HEK293 (cell line): Measurements from ENCODE around the gene B4GALNT4.

ENCODE experiments used
- CTCF ChIA-PET: fragments of 350-600 bp; formaldehyde crosslinking; extraction: SDS; loops from one replicate; lab custom pipeline; 2021; ENCODE audit warnings: antibody characterized with exemption; lab: Yijun Ruan, JAX
- POLR2A ChIA-PET: fragments of 300-600 bp; formaldehyde crosslinking; extraction: SDS; loops from one replicate; lab custom pipeline; 2020; ENCODE audit warnings: antibody characterized with exemption, inconsistent platforms; lab: Yijun Ruan, JAX
- H3K27ac ChIP-seq: fragments of 200-500 bp; sonication (Bioruptor generic); 2 replicates; pipeline ENCODE4 v1.5.1; 2014; ENCODE audit warnings: low read depth, low read length, control low read depth, inconsistent platforms; ENCODE audit errors: extremely low read depth
- H3K36me3 ChIP-seq, 2 experiments: fragments of 200-500 bp in 1 of 2; sonication (Bioruptor generic) in 1 of 2; 1 replicate in 1 of 2; 2 replicates in 1 of 2; pipeline ENCODE4 v1.5.1; 2014 to 2017; ENCODE audit warnings: inconsistent platforms in 2 of 2, low read length in 2 of 2; ENCODE audit not compliant: control insufficient read depth in 2 of 2, insufficient read depth in 1 of 2
- H3K4me1 ChIP-seq: fragments of 200-500 bp; sonication (Bioruptor generic); 2 replicates; pipeline ENCODE4 v1.5.1; 2014; ENCODE audit warnings: mild to moderate bottlenecking, low read length, inconsistent platforms; ENCODE audit not compliant: control insufficient read depth, insufficient read depth
- H3K4me3 ChIP-seq: 2 replicates; pipeline ENCODE4 v1.5.1; 2011; ENCODE audit warnings: low read depth, mild to moderate bottlenecking, control low read depth, low read length, moderate library complexity
- H3K9me3 ChIP-seq: fragments of 200-500 bp; sonication (Bioruptor generic); 2 replicates; pipeline ENCODE4 v1.5.1; 2014; ENCODE audit warnings: low read depth, low read length, inconsistent platforms; ENCODE audit not compliant: control insufficient read depth, insufficient read depth
- BCL11A ChIP-seq: fragments of 450-650 bp; formaldehyde crosslinking; IDR thresholded peaks from 2 replicates; pipeline ENCODE4 v1.5.1; 2016; ENCODE audit warnings: low read depth, missing biosample characterization, missing genetic modification characterization
- GLIS2 ChIP-seq: fragments of 450-650 bp; formaldehyde crosslinking; IDR thresholded peaks from 2 replicates; pipeline ENCODE4 v1.5.1; 2016; ENCODE audit warnings: missing biosample characterization, missing genetic modification characterization
- KLF9 ChIP-seq: fragments of 450-650 bp; formaldehyde crosslinking; IDR thresholded peaks from 2 replicates; pipeline ENCODE4 v1.5.1; 2016; ENCODE audit warnings: missing biosample characterization, missing genetic modification characterization, low read depth
- OVOL3 ChIP-seq: fragments of 450-650 bp; formaldehyde crosslinking; IDR thresholded peaks from 2 replicates; pipeline ENCODE4 v1.5.1; 2016; ENCODE audit warnings: missing biosample characterization, missing genetic modification characterization
- SETDB1 ChIP-seq: IDR thresholded peaks from one replicate; pipeline ENCODE4 v1.6.1; 2017; ENCODE audit warnings: mild to moderate bottlenecking, low read length, moderate library complexity, mixed read lengths; ENCODE audit not compliant: insufficient read length
- TRIM28 ChIP-seq: IDR thresholded peaks from 2 replicates; pipeline ENCODE4 v1.6.1; 2011; ENCODE audit warnings: low read length, control low read depth, borderline replicate concordance
- ZFP3 ChIP-seq: fragments of 450-650 bp; formaldehyde crosslinking; IDR thresholded peaks from 2 replicates; pipeline ENCODE4 v1.5.1; 2016; ENCODE audit warnings: low read depth, missing biosample characterization, missing genetic modification characterization
- ZIC2 ChIP-seq: fragments of 450-650 bp; formaldehyde crosslinking; IDR thresholded peaks from 2 replicates; pipeline ENCODE4 v1.5.1; 2016; ENCODE audit warnings: missing biosample characterization, missing genetic modification characterization
- ZNF211 ChIP-seq: fragments of 450-650 bp; formaldehyde crosslinking; IDR thresholded peaks from 2 replicates; pipeline ENCODE4 v1.5.1; 2016; ENCODE audit warnings: low read depth, missing biosample characterization, missing genetic modification characterization
- ZNF266 ChIP-seq: fragments of 450-650 bp; formaldehyde crosslinking; IDR thresholded peaks from 2 replicates; pipeline ENCODE4 v1.5.1; 2016; ENCODE audit warnings: missing biosample characterization, missing genetic modification characterization, low read depth
- ZNF302 ChIP-seq: fragments of 450-650 bp; formaldehyde crosslinking; IDR thresholded peaks from 2 replicates; pipeline ENCODE4 v1.5.1; 2016; ENCODE audit warnings: missing biosample characterization, missing genetic modification characterization, low read depth
- ZNF423 ChIP-seq: fragments of 450-650 bp; formaldehyde crosslinking; IDR thresholded peaks from 2 replicates; pipeline ENCODE4 v1.5.1; 2016; ENCODE audit warnings: missing biosample characterization, missing genetic modification characterization
- ZNF529 ChIP-seq: fragments of 450-650 bp; formaldehyde crosslinking; IDR thresholded peaks from 2 replicates; pipeline ENCODE4 v1.5.1; 2017; ENCODE audit warnings: missing genetic modification characterization, missing biosample characterization; ENCODE audit not compliant: insufficient replicate concordance
- ZNF544 ChIP-seq: fragments of 450-650 bp; formaldehyde crosslinking; IDR thresholded peaks from 2 replicates; pipeline ENCODE4 v1.5.0; 2017; ENCODE audit warnings: missing biosample characterization, missing genetic modification characterization
- ZNF585B ChIP-seq: fragments of 450-650 bp; formaldehyde crosslinking; IDR thresholded peaks from 2 replicates; pipeline ENCODE4 v1.5.1; 2016; ENCODE audit warnings: missing biosample characterization, missing genetic modification characterization
- ZNF621 ChIP-seq: fragments of 450-650 bp; formaldehyde crosslinking; IDR thresholded peaks from 2 replicates; pipeline ENCODE4 v1.5.1; 2017; ENCODE audit warnings: missing biosample characterization, missing genetic modification characterization
- ZNF629 ChIP-seq: fragments of 450-650 bp; formaldehyde crosslinking; IDR thresholded peaks from 2 replicates; pipeline ENCODE4 v1.5.1; 2017; ENCODE audit warnings: missing biosample characterization, missing genetic modification characterization
- ZNF76 ChIP-seq: fragments of 450-650 bp; formaldehyde crosslinking; IDR thresholded peaks from 2 replicates; pipeline ENCODE4; 2016; ENCODE audit warnings: low read depth, missing biosample characterization, missing genetic modification characterization, borderline replicate concordance
- ZNF768 ChIP-seq: fragments of 450-650 bp; formaldehyde crosslinking; IDR thresholded peaks from 2 replicates; pipeline ENCODE4 v1.5.1; 2018; ENCODE audit warnings: missing biosample characterization, mild to moderate bottlenecking, missing genetic modification characterization
- ZNF792 ChIP-seq: fragments of 450-650 bp; formaldehyde crosslinking; IDR thresholded peaks from 2 replicates; pipeline ENCODE4 v1.5.1; 2016; ENCODE audit warnings: missing biosample characterization, missing genetic modification characterization
- ZSCAN30 ChIP-seq: fragments of 450-650 bp; IDR thresholded peaks from 2 replicates; pipeline ENCODE4 v1.5.1; 2018; ENCODE audit warnings: missing biosample characterization, mild to moderate bottlenecking, missing genetic modification characterization, moderate library complexity
- TF ChIP-seq, protein P1 (sequence below): fragments of 450-650 bp; formaldehyde crosslinking; IDR thresholded peaks from 2 replicates; pipeline ENCODE4 v1.5.1; 2017; ENCODE audit warnings: missing biosample characterization, missing genetic modification characterization
- TF ChIP-seq, protein P2 (sequence below): fragments of 450-650 bp; IDR thresholded peaks from 2 replicates; pipeline ENCODE4 v1.5.1; 2018; ENCODE audit warnings: missing biosample characterization, missing genetic modification characterization

B4GALNT4 gene

DNA sequence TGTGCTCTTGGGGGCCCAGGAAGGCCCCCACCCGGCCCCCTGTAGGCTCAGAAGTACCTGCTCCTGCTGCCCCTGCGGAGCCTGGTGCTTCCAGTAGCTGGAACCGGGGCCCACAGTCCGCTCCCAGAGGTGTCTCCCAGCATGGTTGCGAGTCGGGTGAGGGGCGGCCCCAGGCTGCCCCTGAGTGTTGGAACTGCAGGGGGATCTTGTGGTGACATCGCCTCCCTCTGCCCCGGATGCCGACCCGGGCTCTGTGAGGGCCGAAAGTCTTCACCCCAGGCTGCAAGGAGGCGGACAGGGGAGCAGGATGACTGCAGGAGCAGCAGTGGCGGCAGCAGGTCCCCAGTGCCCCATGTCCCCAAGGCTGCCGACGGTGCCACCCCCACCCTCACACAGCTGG, 15.2 kb downstream of the B4GALNT4 start:
- Histone ChIP-seq H3K27ac (no peak overlapping the region), H3K36me3 (peaks cover 0 to 20% of the 10 kb centered on the region in 2 experiments; a peak in 1 of 3 replicates), H3K4me1 (no peaks in the 10 kb centered on the region), H3K4me3 (no peak overlapping the region), H3K9me3 (no peaks in the 10 kb centered on the region)
- POLR2A ChIA-PET = no interaction called here
- CTCF ChIA-PET = no interaction called here
- TF ChIP-seq ZIC2 (tag by site-specific recombination) = peak; percentile 38; the same call in 1 of the 2 replicates
- no peak for TF ChIP-seq ZNF585B (tag by site-specific recombination)
- no peak for TF ChIP-seq ZFP3 (tag by site-specific recombination)
- TF ChIP-seq, all 188 proteins: peak for 1

DNA sequence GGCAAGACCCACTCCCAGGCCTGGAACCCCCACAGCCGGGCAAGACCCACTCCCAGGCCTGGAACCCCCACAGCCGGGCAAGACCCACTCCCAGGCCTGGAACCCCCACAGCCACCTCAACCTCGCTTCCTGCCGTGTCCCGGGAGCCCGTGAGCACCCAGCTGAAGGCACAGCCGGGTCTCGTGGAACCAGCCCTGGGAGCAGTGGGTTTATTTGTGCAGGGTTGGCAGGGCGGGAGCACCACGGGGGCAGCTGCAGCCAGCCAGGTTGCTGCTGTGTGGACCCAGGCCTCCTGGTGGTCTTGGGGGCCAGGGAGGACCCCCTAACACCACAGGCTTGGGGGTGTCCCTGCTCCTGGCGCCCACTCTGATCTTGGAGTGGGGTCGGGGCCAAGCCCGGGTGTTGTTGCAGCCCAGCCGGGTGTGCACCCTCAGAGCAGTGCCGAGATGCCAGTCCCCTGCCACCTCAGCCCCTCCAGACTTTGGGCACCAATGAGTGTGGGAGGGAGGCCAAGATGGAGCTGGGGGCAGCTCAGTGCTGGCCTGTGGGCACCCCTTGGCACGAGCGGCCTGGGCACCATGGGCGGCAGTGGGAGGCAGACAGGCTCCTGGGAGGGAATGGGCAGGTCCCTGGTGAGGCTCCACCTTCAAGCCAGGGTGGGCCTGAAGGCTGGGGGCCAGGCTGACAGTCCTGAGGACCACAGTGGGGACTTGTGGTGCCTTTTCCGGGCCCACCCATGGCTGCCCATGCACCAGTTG, 16.5 kb downstream of the B4GALNT4 start:
- no peaks in the 10 kb centered on the region for H3K4me1 ChIP-seq
- CTCF ChIA-PET = no interaction called here
- POLR2A ChIA-PET = interaction anchor here (0.6 kb wide), 1 partner anchor 173 kb away, joined by 3 read pairs; no protein-coding TSS in a partner anchor
- TF ChIP-seq OVOL3 (tag by site-specific recombination) (no peak), ZNF544 (tag by site-specific recombination) (no peak), ZNF211 (tag by site-specific recombination) (no peak), ZNF76 (no peak), ZNF621 (tag by site-specific recombination) (no peak), ZSCAN30 (tag by site-specific recombination) (no peak), ZNF768 (no peak), ZNF792 (tag by site-specific recombination) (no peak), KLF9 (no peak), ZNF302 (no peak), BCL11A (tag by site-specific recombination) (no peak), ZNF423 (tag by site-specific recombination) (no peak), GLIS2 (tag by site-specific recombination) (no peak), ZNF629 (no peak), ZNF529 (tag by site-specific recombination) (no peak)
- TF ChIP-seq, protein P1, sequence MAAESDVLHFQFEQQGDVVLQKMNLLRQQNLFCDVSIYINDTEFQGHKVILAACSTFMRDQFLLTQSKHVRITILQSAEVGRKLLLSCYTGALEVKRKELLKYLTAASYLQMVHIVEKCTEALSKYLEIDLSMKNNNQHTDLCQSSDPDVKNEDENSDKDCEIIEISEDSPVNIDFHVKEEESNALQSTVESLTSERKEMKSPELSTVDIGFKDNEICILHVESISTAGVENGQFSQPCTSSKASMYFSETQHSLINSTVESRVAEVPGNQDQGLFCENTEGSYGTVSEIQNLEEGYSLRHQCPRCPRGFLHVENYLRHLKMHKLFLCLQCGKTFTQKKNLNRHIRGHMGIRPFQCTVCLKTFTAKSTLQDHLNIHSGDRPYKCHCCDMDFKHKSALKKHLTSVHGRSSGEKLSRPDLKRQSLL = no peak
- TF ChIP-seq, protein P2, sequence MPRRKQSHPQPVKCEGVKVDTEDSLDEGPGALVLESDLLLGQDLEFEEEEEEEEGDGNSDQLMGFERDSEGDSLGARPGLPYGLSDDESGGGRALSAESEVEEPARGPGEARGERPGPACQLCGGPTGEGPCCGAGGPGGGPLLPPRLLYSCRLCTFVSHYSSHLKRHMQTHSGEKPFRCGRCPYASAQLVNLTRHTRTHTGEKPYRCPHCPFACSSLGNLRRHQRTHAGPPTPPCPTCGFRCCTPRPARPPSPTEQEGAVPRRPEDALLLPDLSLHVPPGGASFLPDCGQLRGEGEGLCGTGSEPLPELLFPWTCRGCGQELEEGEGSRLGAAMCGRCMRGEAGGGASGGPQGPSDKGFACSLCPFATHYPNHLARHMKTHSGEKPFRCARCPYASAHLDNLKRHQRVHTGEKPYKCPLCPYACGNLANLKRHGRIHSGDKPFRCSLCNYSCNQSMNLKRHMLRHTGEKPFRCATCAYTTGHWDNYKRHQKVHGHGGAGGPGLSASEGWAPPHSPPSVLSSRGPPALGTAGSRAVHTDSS (tag by site-specific recombination) = no peak
- H3K4me3 ChIP-seq = no peak overlapping the region
- no peak overlapping the region for H3K27ac ChIP-seq
- H3K36me3 ChIP-seq = peaks cover 0 to 8% of the 10 kb centered on the region in 2 experiments; a peak in 1 of 3 replicates
- no peaks in the 10 kb centered on the region for H3K9me3 ChIP-seq

DNA sequence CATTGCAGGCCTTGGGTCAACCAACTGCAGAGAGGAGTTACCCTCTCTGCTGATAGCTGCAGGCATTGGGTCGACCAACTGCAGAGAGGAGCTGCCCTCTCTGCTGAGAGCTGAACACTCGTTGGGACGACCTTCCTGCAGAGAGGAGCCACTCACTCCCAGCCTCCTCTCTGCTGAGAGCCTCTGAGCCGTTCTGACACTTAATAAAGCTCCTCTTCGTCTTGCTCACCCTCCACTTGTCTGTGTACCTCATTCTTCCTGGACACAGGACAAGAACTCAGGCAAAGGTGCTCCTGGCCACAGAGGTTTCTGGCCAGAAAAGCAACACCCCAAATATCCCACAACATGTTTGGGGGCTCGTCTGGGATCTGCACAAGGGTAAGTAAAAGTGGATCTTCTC, 17.2 kb downstream of the B4GALNT4 start:
- no peak overlapping the region for H3K27ac ChIP-seq
- H3K4me3 ChIP-seq = no peak overlapping the region
- peak; percentile 89 for TF ChIP-seq SETDB1
- peak; percentile 80; the same call in 1 of the 2 replicates for TF ChIP-seq TRIM28
- no peak for TF ChIP-seq ZNF266 (tag by site-specific recombination)
- ChIA-PET CTCF (no interaction called here), POLR2A (no interaction called here)
- H3K36me3 ChIP-seq = peaks cover 0 to 6% of the 10 kb centered on the region in 2 experiments; a peak in 1 of 3 replicates
- no peaks in the 10 kb centered on the region for H3K4me1 ChIP-seq
- H3K9me3 ChIP-seq = no peaks in the 10 kb centered on the region
